Stomach (tissue), 4 donors: ENCODE data around the gene HBM.

ENCODE experiments used
- POLR2A ChIP-seq, 4 donors: fragments of 450-650 bp; IDR thresholded peaks; one replicate each; pipeline ENCODE4 v1.6.1; 2016; ENCODE audit warnings: antibody characterized with exemption in 4 of 4, control low read depth in 2 of 4, mild to moderate bottlenecking in 1 of 4, moderate library complexity in 1 of 4
- TF ChIP-seq, protein P1 (sequence below), 7 experiments: fragments of 450-650 bp in 4 of 7; fragments of 200-600 bp in 3 of 7; sonication (generic) in 3 of 7; IDR thresholded peaks; one replicate each; pipeline ENCODE4 v1.5.1; 2016 to 2019; ENCODE audit warnings: antibody characterized with exemption in 7 of 7, control low read depth in 2 of 7, mild to moderate bottlenecking in 1 of 7

DNA sequence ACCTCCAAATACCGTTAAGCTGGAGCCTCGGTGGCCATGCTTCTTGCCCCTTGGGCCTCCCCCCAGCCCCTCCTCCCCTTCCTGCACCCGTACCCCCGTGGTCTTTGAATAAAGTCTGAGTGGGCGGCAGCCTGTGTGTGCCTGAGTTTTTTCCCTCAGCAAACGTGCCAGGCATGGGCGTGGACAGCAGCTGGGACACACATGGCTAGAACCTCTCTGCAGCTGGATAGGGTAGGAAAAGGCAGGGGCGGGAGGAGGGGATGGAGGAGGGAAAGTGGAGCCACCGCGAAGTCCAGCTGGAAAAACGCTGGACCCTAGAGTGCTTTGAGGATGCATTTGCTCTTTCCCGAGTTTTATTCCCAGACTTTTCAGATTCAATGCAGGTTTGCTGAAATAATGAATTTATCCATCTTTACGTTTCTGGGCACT, 11.6 kb downstream of the HBM start:
- TF ChIP-seq, protein P1, sequence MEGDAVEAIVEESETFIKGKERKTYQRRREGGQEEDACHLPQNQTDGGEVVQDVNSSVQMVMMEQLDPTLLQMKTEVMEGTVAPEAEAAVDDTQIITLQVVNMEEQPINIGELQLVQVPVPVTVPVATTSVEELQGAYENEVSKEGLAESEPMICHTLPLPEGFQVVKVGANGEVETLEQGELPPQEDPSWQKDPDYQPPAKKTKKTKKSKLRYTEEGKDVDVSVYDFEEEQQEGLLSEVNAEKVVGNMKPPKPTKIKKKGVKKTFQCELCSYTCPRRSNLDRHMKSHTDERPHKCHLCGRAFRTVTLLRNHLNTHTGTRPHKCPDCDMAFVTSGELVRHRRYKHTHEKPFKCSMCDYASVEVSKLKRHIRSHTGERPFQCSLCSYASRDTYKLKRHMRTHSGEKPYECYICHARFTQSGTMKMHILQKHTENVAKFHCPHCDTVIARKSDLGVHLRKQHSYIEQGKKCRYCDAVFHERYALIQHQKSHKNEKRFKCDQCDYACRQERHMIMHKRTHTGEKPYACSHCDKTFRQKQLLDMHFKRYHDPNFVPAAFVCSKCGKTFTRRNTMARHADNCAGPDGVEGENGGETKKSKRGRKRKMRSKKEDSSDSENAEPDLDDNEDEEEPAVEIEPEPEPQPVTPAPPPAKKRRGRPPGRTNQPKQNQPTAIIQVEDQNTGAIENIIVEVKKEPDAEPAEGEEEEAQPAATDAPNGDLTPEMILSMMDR (IDR thresholded peaks at IDR 0.05) = no peak
- TF ChIP-seq POLR2A (IDR thresholded peaks at IDR 0.05) = no peak
